Karpas-422 (cell line): ENCODE results near the gene NDUFA1. TPM values are rescaled to one million over a fixed set of nuclear protein-coding genes. Genes with fewer than 3 reads are reported as not detected.
A peak's percentile ranks its signal among the peaks of the same experiment; 100 is the strongest.

Experiments
- DNase-seq: peaks from one replicate; pipeline ENCODE4 v3.0.0-alpha.2; 2015
- H2AFZ ChIP-seq: fragments of 200-600 bp; sonication (generic); 2 replicates; pipeline ENCODE4 v1.6.1; 2014; ENCODE audit warnings: antibody characterized with exemption, low read length, mixed read lengths
- H3K27ac ChIP-seq: fragments of 200-600 bp; sonication (generic); 2 replicates; pipeline ENCODE4 v1.5.1; 2014; ENCODE audit warnings: mild to moderate bottlenecking, low read length, moderate library complexity
- H3K27me3 ChIP-seq: fragments of 200-600 bp; sonication (generic); 2 replicates; pipeline ENCODE4 v1.6.1; 2014; ENCODE audit warnings: low read length, mixed read lengths
- H3K36me3 ChIP-seq: fragments of 200-600 bp; sonication (generic); 2 replicates; pipeline ENCODE4 v1.6.1; 2014; ENCODE audit warnings: low read length, mixed read lengths; ENCODE audit not compliant: insufficient read depth
- H3K4me1 ChIP-seq: fragments of 200-600 bp; sonication (generic); 2 replicates; pipeline ENCODE4 v1.6.1; 2014; ENCODE audit warnings: mild to moderate bottlenecking, low read length, mixed read lengths
- H3K4me2 ChIP-seq: fragments of 200-600 bp; sonication (generic); 2 replicates; pipeline ENCODE4 v1.6.1; 2014; ENCODE audit warnings: low read length, low read depth, mild to moderate bottlenecking; ENCODE audit not compliant: poor library complexity, severe bottlenecking
- H3K4me3 ChIP-seq: fragments of 200-600 bp; sonication (generic); 2 replicates; pipeline ENCODE4 v1.5.1; 2014; ENCODE audit warnings: mild to moderate bottlenecking, antibody characterized with exemption, low read length, mixed read lengths
- H3K79me2 ChIP-seq: fragments of 200-600 bp; sonication (generic); 2 replicates; pipeline ENCODE4 v1.6.1; 2014; ENCODE audit warnings: mild to moderate bottlenecking, low read length, mixed read lengths
- H3K9ac ChIP-seq: fragments of 200-600 bp; sonication (generic); 2 replicates; pipeline ENCODE4 v1.6.0; 2014; ENCODE audit warnings: low read length
- H3K9me2 ChIP-seq: fragments of 200-600 bp; sonication (generic), shearing (Covaris generic); replicated peaks from 2 replicates; pipeline ENCODE4 v1.6.0; 2014; ENCODE audit warnings: mild to moderate bottlenecking, low read length, moderate library complexity; ENCODE audit not compliant: insufficient read depth
- H3K9me3 ChIP-seq: fragments of 300-700, 200-600 bp; sonication (generic); 2 replicates; pipeline ENCODE4 v1.6.1; 2014; ENCODE audit warnings: low read length, mixed read lengths
- H4K20me1 ChIP-seq: fragments of 200-600 bp; sonication (generic); 2 replicates; pipeline ENCODE4 v1.6.1; 2014; ENCODE audit warnings: mild to moderate bottlenecking, antibody characterized with exemption, low read length, low read depth; ENCODE audit not compliant: insufficient read depth
- total RNA-seq: library from RNA; depleted of rRNA; stranded (reverse); fragments of >200 nt; shearing (Covaris generic); gene quantifications from 2 replicates; pipeline ENCODE4 v1.2.3, GENCODE V29; 2014; ENCODE audit warnings: low replicate concordance

NDUFA1 gene
- total RNA-seq, 1 experiment from 2014 or later: 150 TPM

- peak overlapping the region; percentile 88 for H3K27ac ChIP-seq
- H3K9ac ChIP-seq: peak overlapping the region; percentile 90
- H3K27me3 ChIP-seq: no peaks in the 10 kb centered on the region
- peaks cover 41% of the 10 kb centered on the region for H3K79me2 ChIP-seq
- DNase-seq: peak; percentile 66
- H4K20me1 ChIP-seq: no peaks in the 10 kb centered on the region
- no peaks in the 10 kb centered on the region for H3K9me3 ChIP-seq
- peaks cover 11% of the 10 kb centered on the region for H3K4me1 ChIP-seq
- H3K36me3 ChIP-seq: no peaks in the 10 kb centered on the region; the same call in 1 of the 2 replicates
- peak overlapping the region; percentile 79 for H3K4me3 ChIP-seq
- no peak overlapping the region for H2AFZ ChIP-seq
- H3K9me2 ChIP-seq: no peaks in the 10 kb centered on the region
- peak overlapping the region; percentile 82 for H3K4me2 ChIP-seq
Observed at GRCh38 chrX:119870626-119871131, 953 bp upstream of the NDUFA1 start.

GRCh38 chrX:119871245-119871598, 410 bp upstream of the NDUFA1 start:
- Histone ChIP-seq H4K20me1 (no peaks in the 10 kb centered on the region), H3K27me3 (no peaks in the 10 kb centered on the region), H3K4me1 (peaks cover 11% of the 10 kb centered on the region), H3K9ac (peak overlapping the region; percentile 90), H3K9me2 (no peaks in the 10 kb centered on the region), H3K27ac (peak overlapping the region; percentile 88), H3K4me2 (peak overlapping the region; percentile 82), H3K9me3 (no peaks in the 10 kb centered on the region), H2AFZ (no peak overlapping the region), H3K4me3 (peak overlapping the region; percentile 79), H3K79me2 (peaks cover 41% of the 10 kb centered on the region), H3K36me3 (no peaks in the 10 kb centered on the region; the same call in none of the 2 replicates)
- no peak for DNase-seq

- no peak for DNase-seq
- H3K9me2 ChIP-seq: no peaks in the 10 kb centered on the region
- no peak overlapping the region for H3K9ac ChIP-seq
- H4K20me1 ChIP-seq: no peaks in the 10 kb centered on the region
- no peak overlapping the region for H2AFZ ChIP-seq
- H3K36me3 ChIP-seq: no peaks in the 10 kb centered on the region; the same call in 1 of the 2 replicates
- H3K4me3 ChIP-seq: no peak overlapping the region
- no peak overlapping the region for H3K4me2 ChIP-seq
- H3K4me1 ChIP-seq: peaks cover 11% of the 10 kb centered on the region
- peaks cover 7% of the 10 kb centered on the region for H3K79me2 ChIP-seq
- H3K9me3 ChIP-seq: no peaks in the 10 kb centered on the region
- H3K27ac ChIP-seq: no peak overlapping the region
- H3K27me3 ChIP-seq: no peaks in the 10 kb centered on the region
Observed at GRCh38 chrX:119878740-119879139, 7.1 kb downstream of the NDUFA1 start.

GRCh38 chrX:119880076-119880475, 8.4 kb downstream of the NDUFA1 start:
- DNase-seq: peak; percentile 52
- Histone ChIP-seq H3K79me2 (no peaks in the 10 kb centered on the region), H2AFZ (no peak overlapping the region), H3K9me3 (no peaks in the 10 kb centered on the region), H3K9ac (no peak overlapping the region), H3K27me3 (no peaks in the 10 kb centered on the region), H3K27ac (peak overlapping the region; percentile 46), H3K4me2 (no peak overlapping the region), H3K4me3 (no peak overlapping the region), H3K9me2 (no peaks in the 10 kb centered on the region), H3K4me1 (peaks cover 11% of the 10 kb centered on the region), H3K36me3 (no peaks in the 10 kb centered on the region; the same call in 1 of the 2 replicates), H4K20me1 (no peaks in the 10 kb centered on the region)

- no peaks in the 10 kb centered on the region; the same call in 1 of the 2 replicates for H3K36me3 ChIP-seq
- no peaks in the 10 kb centered on the region for H3K9me3 ChIP-seq
- H3K27ac ChIP-seq: peak overlapping the region; percentile 46
- no peak overlapping the region for H3K4me3 ChIP-seq
- H3K9me2 ChIP-seq: no peaks in the 10 kb centered on the region
- no peaks in the 10 kb centered on the region for H4K20me1 ChIP-seq
- no peak overlapping the region for H3K4me2 ChIP-seq
- peaks cover 11% of the 10 kb centered on the region for H3K4me1 ChIP-seq
- H3K27me3 ChIP-seq: no peaks in the 10 kb centered on the region
- H3K9ac ChIP-seq: no peak overlapping the region
- no peaks in the 10 kb centered on the region for H3K79me2 ChIP-seq
- peak; percentile 84 for DNase-seq
- H2AFZ ChIP-seq: no peak overlapping the region
Observed at GRCh38 chrX:119880552-119881437, 9.2 kb downstream of the NDUFA1 start.

GRCh38 chrX:119885554-119886428, 14.2 kb downstream of the NDUFA1 start:
- Histone ChIP-seq H3K36me3 (no peaks in the 10 kb centered on the region), H3K4me3 (no peak overlapping the region), H3K27me3 (no peaks in the 10 kb centered on the region), H3K9me3 (no peaks in the 10 kb centered on the region), H3K9ac (no peak overlapping the region), H3K9me2 (no peaks in the 10 kb centered on the region), H3K4me2 (no peak overlapping the region), H4K20me1 (no peaks in the 10 kb centered on the region), H3K79me2 (no peaks in the 10 kb centered on the region), H3K4me1 (no peaks in the 10 kb centered on the region), H3K27ac (no peak overlapping the region), H2AFZ (no peak overlapping the region)
- peak; percentile 60 for DNase-seq

GRCh38 chrX:119887721-119888425, 16.2 kb downstream of the NDUFA1 start:
- Histone ChIP-seq H4K20me1 (no peaks in the 10 kb centered on the region), H3K9ac (no peak overlapping the region), H3K36me3 (no peaks in the 10 kb centered on the region), H3K9me3 (no peaks in the 10 kb centered on the region), H2AFZ (no peak overlapping the region), H3K9me2 (no peaks in the 10 kb centered on the region), H3K4me1 (no peaks in the 10 kb centered on the region), H3K27ac (no peak overlapping the region), H3K4me2 (no peak overlapping the region), H3K27me3 (no peaks in the 10 kb centered on the region), H3K79me2 (no peaks in the 10 kb centered on the region), H3K4me3 (no peak overlapping the region)
- DNase-seq: peak; percentile 70
